ENCODE measurements around the gene GTF2I.
"Not testable (repeated sequence)": the region's sequence is repeated elsewhere in the genome, so short reads cannot be mapped to it uniquely, and the experiment has no call there.

Gene GTF2I

DNA sequence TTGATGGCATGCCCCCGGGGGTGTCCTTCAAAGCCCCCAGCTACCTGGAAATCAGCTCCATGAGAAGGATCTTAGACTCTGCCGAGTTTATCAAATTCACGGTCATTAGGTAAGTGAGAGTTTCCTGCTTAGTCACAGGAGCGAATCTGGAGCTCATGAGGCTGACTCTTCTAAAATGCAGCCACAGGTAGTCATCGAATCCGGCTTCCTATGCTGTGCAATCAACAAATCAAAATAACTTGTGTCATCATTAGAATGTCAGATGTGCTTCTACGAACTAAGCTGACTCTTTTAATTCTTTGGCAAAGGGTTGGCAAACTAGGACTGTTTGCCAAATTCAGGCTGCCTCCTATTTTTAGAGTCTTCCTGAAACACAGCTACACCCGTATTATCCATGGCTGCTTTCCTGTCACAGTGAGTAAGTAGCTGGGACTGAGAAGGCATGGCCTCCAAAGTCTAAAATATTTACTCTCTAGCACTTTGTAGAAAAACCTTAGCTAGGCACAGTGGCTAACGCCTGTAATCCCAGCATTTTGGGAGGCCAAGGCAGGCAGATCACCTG, 96.5 kb downstream of the GTF2I start:
- H3K4me3 ChIP-seq (ENCODE audit: low read length); H3K27ac ChIP-seq (ENCODE audit: low read length); H3K27me3 ChIP-seq (ENCODE audit: control insufficient read depth, insufficient read depth, low read length); H3K9me3 ChIP-seq (ENCODE audit: control insufficient read depth, insufficient read depth, low read length); H3K36me3 ChIP-seq (ENCODE audit: control insufficient read depth, insufficient read depth, low read length); DNase-seq (ENCODE audit: low read depth, low spot score); H3K4me1 ChIP-seq (ENCODE audit: control insufficient read depth, insufficient read depth, low read length): not testable (repeated sequence)
- WGBS (ENCODE audit: insufficient coverage, insufficient read length), result no CpG with 5 or more reads among the region's 9 CpGs

DNA sequence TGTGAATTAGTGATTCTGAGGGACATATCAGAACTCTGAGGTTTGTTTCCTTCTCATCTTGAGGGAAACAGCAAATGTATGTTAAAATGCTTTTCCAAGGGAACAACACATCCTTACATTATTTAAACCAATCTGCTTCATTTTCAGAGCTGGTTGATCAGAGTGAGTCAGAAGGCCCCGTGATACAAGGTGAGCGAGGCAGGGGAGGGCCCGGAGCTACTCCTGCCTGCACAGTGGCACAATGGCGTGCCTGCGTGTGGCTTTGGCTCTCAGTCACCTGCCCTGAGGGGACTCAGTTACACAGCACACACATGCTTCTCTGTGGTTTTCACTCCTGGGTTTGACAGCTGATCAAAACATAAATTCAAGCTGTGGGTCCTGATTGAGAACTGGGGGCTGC, 99.2 kb downstream of the GTF2I start:
- H3K4me1 ChIP-seq (ENCODE audit: control insufficient read depth, insufficient read depth, low read length); H3K4me3 ChIP-seq (ENCODE audit: low read length); H3K27me3 ChIP-seq (ENCODE audit: control insufficient read depth, insufficient read depth, low read length); H3K36me3 ChIP-seq (ENCODE audit: control insufficient read depth, insufficient read depth, low read length); H3K27ac ChIP-seq (ENCODE audit: low read length); DNase-seq (ENCODE audit: low read depth, low spot score); H3K9me3 ChIP-seq (ENCODE audit: control insufficient read depth, insufficient read depth, low read length): not testable (repeated sequence)
- no CpG with 5 or more reads among the region's 5 CpGs for WGBS (ENCODE audit: insufficient coverage, insufficient read length)

GRCh38 chr7:74758268-74758667, 100.8 kb downstream of the GTF2I start:
- not testable (repeated sequence) for H3K36me3 ChIP-seq (ENCODE audit: control insufficient read depth, insufficient read depth, low read length); H3K4me3 ChIP-seq (ENCODE audit: low read length); H3K9me3 ChIP-seq (ENCODE audit: control insufficient read depth, insufficient read depth, low read length); H3K27ac ChIP-seq (ENCODE audit: low read length); H3K27me3 ChIP-seq (ENCODE audit: control insufficient read depth, insufficient read depth, low read length); H3K4me1 ChIP-seq (ENCODE audit: control insufficient read depth, insufficient read depth, low read length); DNase-seq (ENCODE audit: low read depth, low spot score)
- no CpG with 5 or more reads among the region's 7 CpGs for WGBS (ENCODE audit: insufficient coverage, insufficient read length)

DNA sequence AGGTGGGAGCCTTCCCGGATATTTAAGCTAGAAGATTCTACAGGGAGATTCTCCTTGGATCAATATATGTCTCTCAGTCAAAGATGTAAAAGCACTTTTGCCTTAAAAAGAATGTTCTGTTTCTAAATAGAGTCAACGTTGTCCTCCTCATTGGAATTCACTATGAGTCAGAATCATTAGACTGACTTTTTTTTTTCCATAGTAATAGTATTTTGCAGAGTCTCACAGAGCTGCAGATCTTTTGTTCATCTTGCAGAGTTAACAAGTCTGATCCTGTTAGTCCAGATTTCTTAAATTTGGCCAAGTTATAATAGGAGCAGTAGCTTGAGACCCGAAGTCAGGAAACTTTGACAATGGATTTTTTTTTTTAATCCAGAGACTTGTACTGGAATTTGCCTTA, 101.5 kb downstream of the GTF2I start:
- H3K4me1 ChIP-seq (ENCODE audit: control insufficient read depth, insufficient read depth, low read length); H3K36me3 ChIP-seq (ENCODE audit: control insufficient read depth, insufficient read depth, low read length); H3K9me3 ChIP-seq (ENCODE audit: control insufficient read depth, insufficient read depth, low read length); H3K27me3 ChIP-seq (ENCODE audit: control insufficient read depth, insufficient read depth, low read length); DNase-seq (ENCODE audit: low read depth, low spot score); H3K4me3 ChIP-seq (ENCODE audit: low read length); H3K27ac ChIP-seq (ENCODE audit: low read length): not testable (repeated sequence)
- no CpG with 5 or more reads among the region's 3 CpGs for WGBS (ENCODE audit: insufficient coverage, insufficient read length)

- WGBS (ENCODE audit: insufficient coverage, insufficient read length), result no CpG with 5 or more reads among the region's 17 CpGs
- H3K36me3 ChIP-seq (ENCODE audit: control insufficient read depth, insufficient read depth, low read length); H3K9me3 ChIP-seq (ENCODE audit: control insufficient read depth, insufficient read depth, low read length); H3K4me1 ChIP-seq (ENCODE audit: control insufficient read depth, insufficient read depth, low read length); H3K27me3 ChIP-seq (ENCODE audit: control insufficient read depth, insufficient read depth, low read length); H3K4me3 ChIP-seq (ENCODE audit: low read length); H3K27ac ChIP-seq (ENCODE audit: low read length); DNase-seq (ENCODE audit: low read depth, low spot score): not testable (repeated sequence)
Measured at GRCh38 chr7:74765205-74765918, 107.8 kb downstream of the GTF2I start.

GRCh38 chr7:74766509-74766908, 109.0 kb downstream of the GTF2I start:
- not testable (repeated sequence) for H3K27ac ChIP-seq (ENCODE audit: low read length); H3K4me1 ChIP-seq (ENCODE audit: control insufficient read depth, insufficient read depth, low read length); H3K4me3 ChIP-seq (ENCODE audit: low read length); H3K36me3 ChIP-seq (ENCODE audit: control insufficient read depth, insufficient read depth, low read length); H3K9me3 ChIP-seq (ENCODE audit: control insufficient read depth, insufficient read depth, low read length); H3K27me3 ChIP-seq (ENCODE audit: control insufficient read depth, insufficient read depth, low read length); DNase-seq (ENCODE audit: low read depth, low spot score)
- no CpG with 5 or more reads among the region's 7 CpGs for WGBS (ENCODE audit: insufficient coverage, insufficient read length)

- not testable (repeated sequence) for H3K36me3 ChIP-seq (ENCODE audit: control insufficient read depth, insufficient read depth, low read length); H3K27me3 ChIP-seq (ENCODE audit: control insufficient read depth, insufficient read depth, low read length); H3K9me3 ChIP-seq (ENCODE audit: control insufficient read depth, insufficient read depth, low read length); H3K4me1 ChIP-seq (ENCODE audit: control insufficient read depth, insufficient read depth, low read length); DNase-seq (ENCODE audit: low read depth, low spot score); H3K4me3 ChIP-seq (ENCODE audit: low read length); H3K27ac ChIP-seq (ENCODE audit: low read length)
- WGBS (ENCODE audit: insufficient coverage, insufficient read length), result no CpG with 5 or more reads among the region's 10 CpGs
Measured at GRCh38 chr7:74766991-74767390, 109.5 kb downstream of the GTF2I start.

GRCh38 chr7:74770062-74770461, 112.5 kb downstream of the GTF2I start:
- H3K27ac ChIP-seq (ENCODE audit: low read length); H3K36me3 ChIP-seq (ENCODE audit: control insufficient read depth, insufficient read depth, low read length); H3K27me3 ChIP-seq (ENCODE audit: control insufficient read depth, insufficient read depth, low read length); DNase-seq (ENCODE audit: low read depth, low spot score); H3K4me1 ChIP-seq (ENCODE audit: control insufficient read depth, insufficient read depth, low read length); H3K9me3 ChIP-seq (ENCODE audit: control insufficient read depth, insufficient read depth, low read length); H3K4me3 ChIP-seq (ENCODE audit: low read length): not testable (repeated sequence)
- no CpG with 5 or more reads among the region's 7 CpGs for WGBS (ENCODE audit: insufficient coverage, insufficient read length)

DNA sequence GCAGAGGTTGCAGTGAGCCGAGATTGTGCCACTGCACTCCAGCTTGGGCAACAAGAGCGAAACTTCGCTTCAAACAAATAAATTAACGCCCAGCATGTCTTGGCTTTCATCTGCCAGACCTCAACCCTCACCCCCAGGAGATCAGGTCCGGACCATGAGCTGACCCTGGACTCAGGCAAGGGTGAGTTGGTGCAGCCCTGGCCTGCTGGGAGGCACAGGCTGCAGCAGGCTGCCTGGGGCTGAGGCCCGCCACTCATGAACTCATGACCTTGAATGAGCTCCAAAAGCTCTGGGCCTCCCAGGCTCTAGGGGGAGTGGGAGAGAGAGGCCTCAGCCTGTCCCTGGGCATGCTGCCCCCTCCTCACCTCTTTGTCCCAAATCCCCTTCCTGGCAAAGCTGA, 114.6 kb downstream of the GTF2I start:
- not testable (repeated sequence) for H3K27me3 ChIP-seq (ENCODE audit: control insufficient read depth, insufficient read depth, low read length); H3K27ac ChIP-seq (ENCODE audit: low read length); H3K4me1 ChIP-seq (ENCODE audit: control insufficient read depth, insufficient read depth, low read length); DNase-seq (ENCODE audit: low read depth, low spot score); H3K36me3 ChIP-seq (ENCODE audit: control insufficient read depth, insufficient read depth, low read length); H3K4me3 ChIP-seq (ENCODE audit: low read length); H3K9me3 ChIP-seq (ENCODE audit: control insufficient read depth, insufficient read depth, low read length)
- WGBS (ENCODE audit: insufficient coverage, insufficient read length), result no CpG with 5 or more reads among the region's 6 CpGs

GRCh38 chr7:74773760-74774750, 116.5 kb downstream of the GTF2I start, which contains the start of gene NCF1:
Gene NCF1, plus strand, starts transcription at chr7:74774011. Its CDS starts 21 bp downstream, at chr7:74774032.
- no CpG with 5 or more reads among the region's 21 CpGs for WGBS (ENCODE audit: insufficient coverage, insufficient read length)
- not testable (repeated sequence) for H3K36me3 ChIP-seq (ENCODE audit: control insufficient read depth, insufficient read depth, low read length); H3K4me1 ChIP-seq (ENCODE audit: control insufficient read depth, insufficient read depth, low read length); H3K27me3 ChIP-seq (ENCODE audit: control insufficient read depth, insufficient read depth, low read length); DNase-seq (ENCODE audit: low read depth, low spot score); H3K4me3 ChIP-seq (ENCODE audit: low read length); H3K27ac ChIP-seq (ENCODE audit: low read length); H3K9me3 ChIP-seq (ENCODE audit: control insufficient read depth, insufficient read depth, low read length)

Data from iPS DF 6.9 (cell line).